Effector memory CD8-positive, alpha-beta T cell (primary cell): ENCODE data around the gene RPTOR.

Source experiments
- ATAC-seq: fragments of 150-1000 bp; cut with Tn5 transposase; replicated peaks from 2 replicates; pipeline ENCODE4 v1.10.0; 2021; ENCODE audit warnings: mild to moderate bottlenecking, moderate library complexity
- DNase-seq, 3 experiments: peaks; one replicate each; pipeline ENCODE4 v3.0.0; 2021
- H3K27ac Mint-ChIP-seq, 2 donors: one replicate each; pipeline ENCODE4 v1.8.0; 2022; ENCODE audit warnings: mild to moderate bottlenecking in 2 of 2, mixed read lengths in 2 of 2, moderate library complexity in 2 of 2
- H3K27me3 Mint-ChIP-seq, 2 donors: one replicate each; pipeline ENCODE4 v1.8.0; 2022; ENCODE audit warnings: mixed read lengths in 2 of 2
- H3K36me3 Mint-ChIP-seq: one replicate; pipeline ENCODE4 v1.8.0; 2022; ENCODE audit warnings: mild to moderate bottlenecking, moderate library complexity, mixed read lengths; ENCODE audit not compliant: insufficient read depth
- H3K4me1 Mint-ChIP-seq, 2 donors: one replicate each; pipeline ENCODE4 v1.8.0; 2022; ENCODE audit warnings: low read depth in 2 of 2, mixed read lengths in 2 of 2
- H3K4me3 Mint-ChIP-seq, 2 donors: one replicate each; pipeline ENCODE4 v1.8.0; 2022; ENCODE audit warnings: mild to moderate bottlenecking in 2 of 2, mixed read lengths in 2 of 2, moderate library complexity in 2 of 2
- H3K9me3 Mint-ChIP-seq, 2 donors: one replicate each; pipeline ENCODE4 v1.8.0; 2022; ENCODE audit warnings: mixed read lengths in 2 of 2

RPTOR gene

GRCh38 chr17:80940171-80941123 lies 395.8 kb downstream of the RPTOR start:
- no peak for DNase-seq
- peaks cover 22 to 26% of the 10 kb centered on the region in 2 donors for H3K4me1 Mint-ChIP-seq
- peaks cover 12% of the 10 kb centered on the region for H3K36me3 Mint-ChIP-seq
- no peaks in the 10 kb centered on the region for H3K9me3 Mint-ChIP-seq
- no peak overlapping the region for H3K27ac Mint-ChIP-seq
- H3K27me3 Mint-ChIP-seq: no peaks in the 10 kb centered on the region
- no peak overlapping the region for H3K4me3 Mint-ChIP-seq
- no peak for ATAC-seq

GRCh38 chr17:80941171-80941570 lies 396.5 kb downstream of the RPTOR start:
- no peaks in the 10 kb centered on the region for H3K27me3 Mint-ChIP-seq
- no peak overlapping the region for H3K4me3 Mint-ChIP-seq
- peaks cover 14% of the 10 kb centered on the region for H3K36me3 Mint-ChIP-seq
- ATAC-seq: no peak
- H3K4me1 Mint-ChIP-seq: peaks cover 18 to 23% of the 10 kb centered on the region in 2 donors
- no peak for DNase-seq
- H3K9me3 Mint-ChIP-seq: no peaks in the 10 kb centered on the region
- no peak overlapping the region for H3K27ac Mint-ChIP-seq

GRCh38 chr17:80941743-80942422 lies 397.2 kb downstream of the RPTOR start:
- Mint-ChIP-seq H3K9me3 (no peaks in the 10 kb centered on the region), H3K27ac (no peak overlapping the region), H3K27me3 (no peaks in the 10 kb centered on the region), H3K36me3 (peaks cover 18% of the 10 kb centered on the region), H3K4me3 (no peak overlapping the region), H3K4me1 (peaks cover 18 to 23% of the 10 kb centered on the region in 2 donors)
- no peak for ATAC-seq
- DNase-seq: no peak

- DNase-seq (no peak), ATAC-seq (no peak)
- Mint-ChIP-seq H3K4me1 (peaks cover 13 to 22% of the 10 kb centered on the region in 2 donors), H3K4me3 (no peak overlapping the region), H3K27ac (no peak overlapping the region), H3K36me3 (peaks cover 23% of the 10 kb centered on the region), H3K27me3 (no peaks in the 10 kb centered on the region), H3K9me3 (no peaks in the 10 kb centered on the region)
These were observed 398.0 kb downstream of the RPTOR start for GRCh38 chr17:80942423-80943345.

- Mint-ChIP-seq H3K9me3 (no peaks in the 10 kb centered on the region), H3K27ac (peak overlapping the region in 1 of 2 donors; percentile 45), H3K36me3 (peaks cover 24% of the 10 kb centered on the region), H3K4me1 (peaks cover 10 to 15% of the 10 kb centered on the region in 2 donors), H3K27me3 (no peaks in the 10 kb centered on the region), H3K4me3 (no peak overlapping the region)
- ATAC-seq (no peak), DNase-seq (no peak)
These were observed 398.9 kb downstream of the RPTOR start for GRCh38 chr17:80943346-80944145.

- peak overlapping the region in 1 of 2 donors; percentile 45 for H3K27ac Mint-ChIP-seq
These were observed 399.7 kb downstream of the RPTOR start for GRCh38 chr17:80944326-80944725.

GRCh38 chr17:80945736-80946135 lies 401.1 kb downstream of the RPTOR start:
- Mint-ChIP-seq H3K36me3 (peaks cover 29% of the 10 kb centered on the region), H3K9me3 (no peaks in the 10 kb centered on the region), H3K4me1 (peaks cover 0 to 5% of the 10 kb centered on the region in 2 donors), H3K4me3 (no peak overlapping the region), H3K27ac (no peak overlapping the region), H3K27me3 (no peaks in the 10 kb centered on the region)
- DNase-seq: no peak
- no peak for ATAC-seq

More at GRCh38 chr17:80944326-80944725, 399.7 kb downstream of the RPTOR start:
- no peak for DNase-seq
- Mint-ChIP-seq H3K9me3 (no peaks in the 10 kb centered on the region), H3K4me1 (peaks cover 4 to 8% of the 10 kb centered on the region in 2 donors), H3K4me3 (no peak overlapping the region), H3K36me3 (peaks cover 25% of the 10 kb centered on the region), H3K27me3 (no peaks in the 10 kb centered on the region)
- no peak for ATAC-seq

GRCh38 chr17:80946449-80946848 lies 401.8 kb downstream of the RPTOR start:
- peaks cover 0 to 5% of the 10 kb centered on the region in 2 donors for H3K4me1 Mint-ChIP-seq
- H3K4me3 Mint-ChIP-seq: no peak overlapping the region
- no peak for ATAC-seq
- no peaks in the 10 kb centered on the region for H3K9me3 Mint-ChIP-seq
- no peak overlapping the region for H3K27ac Mint-ChIP-seq
- H3K27me3 Mint-ChIP-seq: no peaks in the 10 kb centered on the region
- DNase-seq: no peak
- H3K36me3 Mint-ChIP-seq: peaks cover 29% of the 10 kb centered on the region

GRCh38 chr17:80947200-80947940 lies 402.7 kb downstream of the RPTOR start:
- no peaks in the 10 kb centered on the region for H3K9me3 Mint-ChIP-seq
- H3K4me3 Mint-ChIP-seq: no peak overlapping the region
- ATAC-seq (no peak), DNase-seq (no peak)
- H3K27me3 Mint-ChIP-seq: no peaks in the 10 kb centered on the region
- peaks cover 0 to 2% of the 10 kb centered on the region in 2 donors for H3K4me1 Mint-ChIP-seq
- H3K27ac Mint-ChIP-seq: peak overlapping the region in 1 of 2 donors; percentile 56
- peaks cover 26% of the 10 kb centered on the region for H3K36me3 Mint-ChIP-seq

GRCh38 chr17:80948019-80948975 lies 403.7 kb downstream of the RPTOR start:
- Mint-ChIP-seq H3K4me3 (no peak overlapping the region), H3K36me3 (peaks cover 25% of the 10 kb centered on the region), H3K27me3 (no peaks in the 10 kb centered on the region), H3K27ac (no peak overlapping the region), H3K9me3 (no peaks in the 10 kb centered on the region), H3K4me1 (peaks cover 0 to 2% of the 10 kb centered on the region in 2 donors)
- DNase-seq: no peak
- no peak for ATAC-seq

GRCh38 chr17:80948976-80949450 lies 404.4 kb downstream of the RPTOR start:
- no peak for ATAC-seq
- DNase-seq: no peak
- no peaks in the 10 kb centered on the region for H3K27me3 Mint-ChIP-seq
- no peak overlapping the region for H3K27ac Mint-ChIP-seq
- no peaks in the 10 kb centered on the region for H3K9me3 Mint-ChIP-seq
- H3K4me1 Mint-ChIP-seq: peaks cover 0 to 2% of the 10 kb centered on the region in 2 donors
- H3K36me3 Mint-ChIP-seq: peaks cover 25% of the 10 kb centered on the region
- H3K4me3 Mint-ChIP-seq: no peak overlapping the region
